ENCODE results near the gene RBM15.

DNA sequence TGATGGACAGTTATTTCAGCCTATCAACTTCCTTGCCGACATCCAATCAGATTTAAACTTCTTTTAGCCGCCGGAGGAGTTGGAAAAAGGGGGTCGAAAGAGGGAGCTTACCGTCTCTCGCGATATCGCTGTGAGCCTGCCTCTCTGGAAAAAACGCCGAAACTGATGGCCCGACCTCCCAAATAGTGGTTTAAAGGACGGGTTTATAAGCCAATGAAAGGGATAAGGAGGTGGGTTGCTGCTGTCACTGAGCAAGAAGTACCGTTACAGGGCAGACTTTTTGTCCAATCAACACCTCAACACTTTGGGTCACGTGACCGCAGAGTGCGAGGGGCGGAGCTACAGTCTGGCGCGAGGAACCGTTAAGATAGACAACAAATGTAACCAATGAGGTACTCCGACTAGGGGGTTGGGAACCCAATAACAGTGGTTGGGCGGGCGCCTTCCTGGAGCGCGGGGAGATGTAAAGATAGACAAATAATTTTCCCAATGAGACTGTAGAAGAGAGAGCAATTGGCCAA is at the start of gene RBM15:
- TF ChIP-seq POLR2AphosphoS5 (IDR thresholded peaks at IDR 0.05; ENCODE audit: insufficient read depth in 1 of 2, low read depth in 1 of 2) (peak in 1 of 2 donors; percentile 93), POLR2A (IDR thresholded peaks at IDR 0.05) (no peak)

Data from vagina (tissue), 2 donors.